ENCODE results near the gene FHOD3. TPM values are rescaled to one million over a fixed set of nuclear protein-coding genes. Genes with fewer than 3 reads are reported as not detected.

The FHOD3 gene
- polyA plus RNA-seq, 2 of the 4 experiments (the other 2 are of a cell fraction) = 2.5 to 3.6 TPM

DNA sequence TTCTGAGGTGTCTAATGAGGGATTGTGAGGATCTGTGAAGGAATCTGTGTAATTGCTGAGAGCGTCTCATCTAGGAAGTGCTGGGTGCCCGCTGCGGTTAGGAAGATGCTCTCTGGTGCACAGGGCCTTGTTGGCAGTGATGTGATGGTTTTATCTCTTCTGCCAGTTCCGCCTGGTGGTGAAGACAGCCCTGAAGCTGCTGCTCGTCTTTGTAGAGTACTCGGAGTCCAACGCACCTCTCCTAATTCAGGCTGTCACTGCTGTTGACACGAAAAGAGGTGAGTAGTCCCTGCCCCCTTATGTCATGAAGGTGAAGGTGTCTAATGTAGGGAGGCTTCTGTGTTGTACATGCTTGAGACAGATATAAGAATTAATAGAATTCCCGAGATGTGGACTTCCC, 297.1 kb downstream of the FHOD3 start:
- POLR2A ChIA-PET = no interaction called here
- H3K27ac ChIP-seq = no peak overlapping the region
- H3K4me2 ChIP-seq = no peak overlapping the region
- FAIRE-seq (no peak), DNase-seq (ENCODE audit: low read depth in 1 of 2, low spot score in 1 of 2) (no peak), ATAC-seq (no peak)
- 67% methylated on average over 8 of the region's 9 CpGs for WGBS (ENCODE audit: missing lambda C conversion rate)
- no peaks in the 10 kb centered on the region for H3K4me1 ChIP-seq
- H3K4me3 ChIP-seq = no peak overlapping the region
- CTCF ChIA-PET = interaction anchor here (0.6 kb wide), 1 partner anchor 92 kb away, joined by 3 read pairs; no protein-coding TSS in a partner anchor
- TF ChIP-seq, protein P1, sequence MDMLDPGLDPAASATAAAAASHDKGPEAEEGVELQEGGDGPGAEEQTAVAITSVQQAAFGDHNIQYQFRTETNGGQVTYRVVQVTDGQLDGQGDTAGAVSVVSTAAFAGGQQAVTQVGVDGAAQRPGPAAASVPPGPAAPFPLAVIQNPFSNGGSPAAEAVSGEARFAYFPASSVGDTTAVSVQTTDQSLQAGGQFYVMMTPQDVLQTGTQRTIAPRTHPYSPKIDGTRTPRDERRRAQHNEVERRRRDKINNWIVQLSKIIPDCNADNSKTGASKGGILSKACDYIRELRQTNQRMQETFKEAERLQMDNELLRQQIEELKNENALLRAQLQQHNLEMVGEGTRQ (IDR thresholded peaks at IDR 0.05) = no peak
- TF ChIP-seq, protein P2, sequence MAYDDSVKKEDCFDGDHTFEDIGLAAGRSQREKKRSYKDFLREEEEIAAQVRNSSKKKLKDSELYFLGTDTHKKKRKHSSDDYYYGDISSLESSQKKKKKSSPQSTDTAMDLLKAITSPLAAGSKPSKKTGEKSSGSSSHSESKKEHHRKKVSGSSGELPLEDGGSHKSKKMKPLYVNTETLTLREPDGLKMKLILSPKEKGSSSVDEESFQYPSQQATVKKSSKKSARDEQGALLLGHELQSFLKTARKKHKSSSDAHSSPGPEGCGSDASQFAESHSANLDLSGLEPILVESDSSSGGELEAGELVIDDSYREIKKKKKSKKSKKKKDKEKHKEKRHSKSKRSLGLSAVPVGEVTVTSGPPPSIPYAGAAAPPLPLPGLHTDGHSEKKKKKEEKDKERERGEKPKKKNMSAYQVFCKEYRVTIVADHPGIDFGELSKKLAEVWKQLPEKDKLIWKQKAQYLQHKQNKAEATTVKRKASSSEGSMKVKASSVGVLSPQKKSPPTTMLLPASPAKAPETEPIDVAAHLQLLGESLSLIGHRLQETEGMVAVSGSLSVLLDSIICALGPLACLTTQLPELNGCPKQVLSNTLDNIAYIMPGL (CRISPR knock-in tag; IDR thresholded peaks at IDR 0.05; ENCODE audit: borderline replicate concordance) = no peak
- TF ChIP-seq POLR2AphosphoS2 (conservative IDR thresholded peaks at IDR 0.05; ENCODE audit: low read length) = no peak
- TF ChIP-seq RARB (CRISPR knock-in tag; IDR thresholded peaks at IDR 0.05) = no peak
- TF ChIP-seq FOSL2 (IDR thresholded peaks at IDR 0.05) = no peak
- TF ChIP-seq FOSL2 (CRISPR knock-in tag; IDR thresholded peaks at IDR 0.05) = no peak
- no peak for TF ChIP-seq JUN (IDR thresholded peaks at IDR 0.05)
- no peak for TF ChIP-seq HDAC2 (IDR thresholded peaks at IDR 0.05)
- no peak for TF ChIP-seq FOSB (CRISPR knock-in tag; IDR thresholded peaks at IDR 0.05)
- no peak for TF ChIP-seq KDM1A (IDR thresholded peaks at IDR 0.05; ENCODE audit: low read depth)
- no peak for TF ChIP-seq EHMT2 (IDR thresholded peaks at IDR 0.05; ENCODE audit: low read depth)
- no peak for TF ChIP-seq CBX2 (IDR thresholded peaks at IDR 0.05; ENCODE audit: borderline replicate concordance, low read depth)
- TF ChIP-seq, protein P3, sequence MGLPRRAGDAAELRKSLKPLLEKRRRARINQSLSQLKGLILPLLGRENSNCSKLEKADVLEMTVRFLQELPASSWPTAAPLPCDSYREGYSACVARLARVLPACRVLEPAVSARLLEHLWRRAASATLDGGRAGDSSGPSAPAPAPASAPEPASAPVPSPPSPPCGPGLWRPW (IDR thresholded peaks at IDR 0.05) = no peak
- TF ChIP-seq HOXB5 (CRISPR knock-in tag; IDR thresholded peaks at IDR 0.05) = no peak
- TF ChIP-seq, protein P4, sequence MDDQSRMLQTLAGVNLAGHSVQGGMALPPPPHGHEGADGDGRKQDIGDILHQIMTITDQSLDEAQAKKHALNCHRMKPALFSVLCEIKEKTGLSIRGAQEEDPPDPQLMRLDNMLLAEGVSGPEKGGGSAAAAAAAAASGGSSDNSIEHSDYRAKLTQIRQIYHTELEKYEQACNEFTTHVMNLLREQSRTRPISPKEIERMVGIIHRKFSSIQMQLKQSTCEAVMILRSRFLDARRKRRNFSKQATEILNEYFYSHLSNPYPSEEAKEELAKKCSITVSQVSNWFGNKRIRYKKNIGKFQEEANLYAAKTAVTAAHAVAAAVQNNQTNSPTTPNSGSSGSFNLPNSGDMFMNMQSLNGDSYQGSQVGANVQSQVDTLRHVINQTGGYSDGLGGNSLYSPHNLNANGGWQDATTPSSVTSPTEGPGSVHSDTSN (IDR thresholded peaks at IDR 0.05) = no peak
- no peak for TF ChIP-seq GATA3 (IDR thresholded peaks at IDR 0.05; ENCODE audit: borderline replicate concordance)
- TF ChIP-seq, protein P5, sequence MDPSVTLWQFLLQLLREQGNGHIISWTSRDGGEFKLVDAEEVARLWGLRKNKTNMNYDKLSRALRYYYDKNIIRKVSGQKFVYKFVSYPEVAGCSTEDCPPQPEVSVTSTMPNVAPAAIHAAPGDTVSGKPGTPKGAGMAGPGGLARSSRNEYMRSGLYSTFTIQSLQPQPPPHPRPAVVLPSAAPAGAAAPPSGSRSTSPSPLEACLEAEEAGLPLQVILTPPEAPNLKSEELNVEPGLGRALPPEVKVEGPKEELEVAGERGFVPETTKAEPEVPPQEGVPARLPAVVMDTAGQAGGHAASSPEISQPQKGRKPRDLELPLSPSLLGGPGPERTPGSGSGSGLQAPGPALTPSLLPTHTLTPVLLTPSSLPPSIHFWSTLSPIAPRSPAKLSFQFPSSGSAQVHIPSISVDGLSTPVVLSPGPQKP (IDR thresholded peaks at IDR 0.05; ENCODE audit: low read depth, low read length) = no peak
- no peak for TF ChIP-seq MAZ (IDR thresholded peaks at IDR 0.05; ENCODE audit: borderline replicate concordance, low read depth, low read length)
- H3K9me3 ChIP-seq = no peaks in the 10 kb centered on the region

DNA sequence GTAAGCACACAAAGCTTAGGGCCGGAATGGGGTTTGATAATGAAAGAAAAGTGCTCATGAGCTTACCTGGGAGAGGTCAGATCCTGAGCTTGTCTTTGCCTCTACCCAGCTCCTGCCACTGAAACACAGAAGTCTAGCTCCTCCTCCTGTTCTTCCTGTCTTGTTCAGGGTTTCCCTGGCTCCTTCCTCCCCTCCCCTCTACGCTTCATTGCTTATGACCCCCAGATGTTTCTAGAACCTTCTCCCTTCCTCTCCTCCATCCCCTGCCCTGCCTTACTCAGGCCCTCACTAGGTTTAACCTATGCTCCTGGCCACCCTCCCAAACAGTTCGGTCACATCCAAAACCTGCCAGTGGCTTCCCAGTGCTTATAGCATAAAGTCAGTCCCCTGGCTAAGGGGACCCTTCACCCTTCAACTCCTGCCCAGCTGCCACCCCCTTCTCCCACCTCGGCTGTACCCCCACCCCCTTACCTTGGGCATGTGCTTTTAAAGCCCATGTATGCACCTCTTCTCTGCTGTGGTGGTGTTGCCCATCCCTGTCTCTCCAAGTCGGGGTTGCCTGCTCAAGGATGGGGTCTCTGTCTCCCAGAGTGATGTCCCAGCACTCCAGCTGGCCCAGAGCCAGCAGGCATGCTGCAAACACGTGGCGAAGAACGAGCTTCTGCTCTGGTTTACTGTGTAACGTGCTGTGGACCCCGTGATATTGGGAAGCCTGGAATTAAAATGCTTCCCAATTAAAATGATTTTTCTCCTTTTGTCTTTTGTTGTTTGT, 297.7 kb downstream of the FHOD3 start:
- H3K27ac ChIP-seq = no peak overlapping the region
- FAIRE-seq (no peak), ATAC-seq (no peak), DNase-seq (ENCODE audit: low read depth in 1 of 2, low spot score in 1 of 2) (no peak)
- no peak for TF ChIP-seq HOXB13 (CRISPR knock-in tag; IDR thresholded peaks at IDR 0.05; ENCODE audit: low read depth)
- TF ChIP-seq EHMT2 (IDR thresholded peaks at IDR 0.05; ENCODE audit: low read depth) = no peak
- TF ChIP-seq, protein P1 (IDR thresholded peaks at IDR 0.05) = no peak
- no peak for TF ChIP-seq FOSB (CRISPR knock-in tag; IDR thresholded peaks at IDR 0.05)
- TF ChIP-seq, protein P6, sequence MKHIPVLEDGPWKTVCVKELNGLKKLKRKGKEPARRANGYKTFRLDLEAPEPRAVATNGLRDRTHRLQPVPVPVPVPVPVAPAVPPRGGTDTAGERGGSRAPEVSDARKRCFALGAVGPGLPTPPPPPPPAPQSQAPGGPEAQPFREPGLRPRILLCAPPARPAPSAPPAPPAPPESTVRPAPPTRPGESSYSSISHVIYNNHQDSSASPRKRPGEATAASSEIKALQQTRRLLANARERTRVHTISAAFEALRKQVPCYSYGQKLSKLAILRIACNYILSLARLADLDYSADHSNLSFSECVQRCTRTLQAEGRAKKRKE (CRISPR knock-in tag; IDR thresholded peaks at IDR 0.05; ENCODE audit: low read depth) = no peak
- TF ChIP-seq NFE2L2 (conservative IDR thresholded peaks at IDR 0.05; ENCODE audit: low read length) = no peak
- TF ChIP-seq CHD4 (IDR thresholded peaks at IDR 0.05; ENCODE audit: borderline replicate concordance) = no peak
- TF ChIP-seq RAD21 (conservative IDR thresholded peaks at IDR 0.05 in 1 of 2, IDR thresholded peaks at IDR 0.05 in 1 of 2) = no peak
- TF ChIP-seq KDM5A (IDR thresholded peaks at IDR 0.05) = no peak
- no peak for TF ChIP-seq RNF2 (IDR thresholded peaks at IDR 0.05; ENCODE audit: borderline replicate concordance, low read depth)
- TF ChIP-seq, protein P4 (IDR thresholded peaks at IDR 0.05) = no peak
- no peak for TF ChIP-seq HOXB5 (CRISPR knock-in tag; IDR thresholded peaks at IDR 0.05)
- no peak for TF ChIP-seq POLR2AphosphoS2 (conservative IDR thresholded peaks at IDR 0.05; ENCODE audit: low read length)
- TF ChIP-seq, protein P5 (IDR thresholded peaks at IDR 0.05; ENCODE audit: low read depth, low read length) = no peak
- no peak for TF ChIP-seq HDAC2 (IDR thresholded peaks at IDR 0.05)
- ChIA-PET CTCF (interaction anchor here (0.6 kb wide), 1 partner anchor 91 kb away, joined by 3 read pairs; no protein-coding TSS in a partner anchor), POLR2A (no interaction called here)
- H3K4me3 ChIP-seq = no peak overlapping the region
- no peaks in the 10 kb centered on the region for H3K4me1 ChIP-seq
- H3K4me2 ChIP-seq = no peak overlapping the region
- no peaks in the 10 kb centered on the region for H3K9me3 ChIP-seq
- WGBS (ENCODE audit: missing lambda C conversion rate) = 61% methylated on average over 8 of the region's 10 CpGs
